Stimulated activated CD4-positive, alpha-beta T cell treated with anti-CD3 and anti-CD28 coated beads, Interleukin-1b, Interleukin-23, amount 100 ng/mL, for 24 hours (primary cell): ENCODE data around the gene CLIC3.
"Not testable (repeated sequence)": the region's sequence is repeated elsewhere in the genome, so short reads cannot be mapped to it uniquely, and the experiment has no call there.

Source experiments
- DNase-seq, 4 experiments: peaks; one replicate each; pipeline ENCODE4 v3.0.0-alpha.2; 2020; ENCODE audit warnings: low read depth in 4 of 4, low spot score in 1 of 4

The CLIC3 gene

DNA sequence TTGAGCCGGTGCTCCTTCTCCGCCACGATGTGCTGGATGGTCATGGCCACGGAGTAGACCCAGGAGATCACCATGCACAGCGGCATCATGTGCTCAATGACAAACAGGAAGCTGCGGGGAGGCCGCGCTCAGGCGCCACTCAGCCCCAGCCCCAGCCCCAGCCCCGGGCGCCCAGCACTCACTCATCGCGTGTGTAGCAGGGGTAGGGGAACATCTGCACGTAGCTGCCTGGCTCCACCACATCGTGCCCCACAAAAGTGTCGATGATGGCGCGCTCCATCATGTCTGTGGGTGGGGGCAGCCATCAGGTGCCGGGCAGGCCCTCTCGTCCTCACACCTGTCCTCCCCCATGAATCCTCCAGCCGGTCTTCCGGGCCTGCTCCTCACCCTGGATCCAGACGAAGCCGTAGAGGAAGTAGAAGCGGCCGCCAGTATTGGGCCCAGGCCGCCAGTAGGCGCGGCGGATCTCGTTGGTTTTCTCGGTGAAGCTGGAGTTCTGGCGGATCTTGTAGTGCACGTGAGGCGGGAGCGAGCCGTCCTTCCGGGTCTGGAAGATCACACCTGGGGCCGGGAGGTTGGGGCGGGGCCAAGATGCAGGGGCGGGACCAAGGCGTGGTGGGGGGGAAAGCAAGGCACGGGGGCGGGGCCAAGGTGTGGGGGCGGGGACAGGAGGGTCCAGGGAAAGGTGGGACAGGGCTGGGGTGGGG, 21.6 kb upstream of the CLIC3 start:
- DNase-seq: no peak

GRCh38 chr9:137017071-137017470, 20.7 kb upstream of the CLIC3 start:
- DNase-seq: no peak

DNA sequence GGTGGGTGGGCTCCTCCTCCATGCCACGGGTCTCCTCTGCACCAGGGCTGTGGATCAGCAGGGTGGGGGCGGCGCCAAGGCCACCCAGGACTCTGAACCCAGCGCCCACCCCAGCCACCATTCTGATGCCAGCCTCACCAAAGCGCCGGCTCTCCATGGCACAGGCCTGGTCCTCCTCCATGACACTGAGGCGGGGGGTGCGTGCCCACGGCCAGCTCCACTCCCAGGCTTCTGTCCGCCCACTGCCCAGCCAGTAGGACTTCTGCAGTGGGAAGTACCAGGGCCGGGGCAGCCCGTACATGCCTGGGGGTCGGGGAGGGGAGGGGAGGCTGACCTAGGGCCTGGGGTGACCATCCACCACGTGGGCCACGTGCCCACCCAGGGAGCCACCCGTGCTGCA, 20.1 kb upstream of the CLIC3 start:
- DNase-seq: no peak

GRCh38 chr9:137015976-137016375, 19.6 kb upstream of the CLIC3 start:
- no peak for DNase-seq

- DNase-seq: no peak
Observed at GRCh38 chr9:137015540-137015930, 19.2 kb upstream of the CLIC3 start.

DNA sequence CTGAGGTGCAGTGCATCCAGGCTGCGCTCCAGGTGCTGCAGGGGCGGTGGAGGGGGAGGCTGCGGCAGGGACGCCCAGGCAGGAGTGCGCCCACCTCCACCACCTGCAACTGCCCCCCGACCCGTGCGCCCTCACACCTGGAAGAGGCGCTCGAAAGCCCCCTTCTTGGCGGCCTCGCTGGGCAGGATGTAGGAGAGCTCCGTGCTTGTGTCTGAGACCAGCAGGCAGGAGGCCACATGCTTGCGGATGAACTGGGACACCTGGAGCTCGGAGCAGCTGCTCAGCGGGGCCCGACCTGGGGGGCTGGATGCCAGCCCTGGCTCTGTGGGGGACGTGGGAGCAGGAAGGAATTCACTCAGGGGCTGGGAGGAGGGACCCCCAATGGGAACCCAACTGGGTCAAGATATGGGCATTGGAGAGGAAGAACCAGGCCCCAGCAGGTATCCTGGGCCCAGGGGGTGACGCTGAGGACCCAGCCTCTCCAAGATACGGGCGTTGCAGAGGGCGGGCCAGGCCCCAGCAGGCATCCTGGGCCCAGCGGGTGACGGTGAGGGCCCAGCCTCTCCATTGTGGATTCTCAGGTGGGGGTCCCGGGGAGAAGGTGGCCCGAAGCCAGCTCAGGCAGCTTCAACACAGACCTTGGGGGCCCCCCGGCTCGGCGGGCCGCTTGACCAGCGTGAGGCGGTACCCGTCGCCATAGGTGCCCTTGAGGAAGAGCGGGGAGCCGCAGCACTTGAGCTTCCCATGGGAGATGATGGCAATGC, 18.6 kb upstream of the CLIC3 start:
- no peak for DNase-seq

DNA sequence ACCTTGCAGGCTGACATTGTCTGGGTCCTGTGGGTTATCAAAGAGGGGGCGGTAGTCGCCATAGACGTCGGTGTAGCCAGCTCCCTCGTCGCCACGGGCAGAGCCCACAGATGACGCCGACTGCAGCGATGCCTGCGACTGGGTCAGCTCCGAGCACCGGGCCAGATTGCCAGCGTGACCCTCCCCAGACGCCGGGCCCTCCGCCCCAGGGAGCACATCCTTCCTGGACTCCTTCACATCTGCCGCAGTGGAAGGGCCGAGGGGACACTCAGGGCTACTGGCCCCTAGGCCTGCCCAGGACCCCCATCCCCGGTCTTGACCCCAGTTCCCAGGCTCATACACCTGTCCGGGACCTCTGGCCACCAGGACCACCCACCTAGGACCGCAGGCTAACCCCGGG, 17.8 kb upstream of the CLIC3 start:
- no peak for DNase-seq

DNA sequence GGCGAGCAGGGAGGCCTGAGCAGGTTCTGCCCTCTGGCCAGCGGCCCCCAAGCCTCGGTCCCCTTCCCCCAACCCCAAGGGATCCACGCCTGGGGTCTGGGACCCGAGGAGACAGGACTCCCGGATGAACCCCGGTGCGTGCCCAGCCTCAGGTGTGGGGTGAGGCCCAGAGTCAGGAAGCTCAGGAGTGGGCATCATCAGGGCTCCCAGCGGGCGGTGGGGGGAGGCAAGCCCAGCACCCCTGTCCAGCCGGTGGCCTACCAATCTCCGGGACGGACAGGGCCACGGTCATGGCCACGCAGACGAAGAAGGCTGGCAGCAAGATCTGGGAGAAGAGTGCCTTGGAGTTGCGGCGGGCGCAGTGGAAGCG, 17.2 kb upstream of the CLIC3 start:
- DNase-seq: no peak

- no peak for DNase-seq
Observed at GRCh38 chr9:137012694-137013570, 16.6 kb upstream of the CLIC3 start.

DNA sequence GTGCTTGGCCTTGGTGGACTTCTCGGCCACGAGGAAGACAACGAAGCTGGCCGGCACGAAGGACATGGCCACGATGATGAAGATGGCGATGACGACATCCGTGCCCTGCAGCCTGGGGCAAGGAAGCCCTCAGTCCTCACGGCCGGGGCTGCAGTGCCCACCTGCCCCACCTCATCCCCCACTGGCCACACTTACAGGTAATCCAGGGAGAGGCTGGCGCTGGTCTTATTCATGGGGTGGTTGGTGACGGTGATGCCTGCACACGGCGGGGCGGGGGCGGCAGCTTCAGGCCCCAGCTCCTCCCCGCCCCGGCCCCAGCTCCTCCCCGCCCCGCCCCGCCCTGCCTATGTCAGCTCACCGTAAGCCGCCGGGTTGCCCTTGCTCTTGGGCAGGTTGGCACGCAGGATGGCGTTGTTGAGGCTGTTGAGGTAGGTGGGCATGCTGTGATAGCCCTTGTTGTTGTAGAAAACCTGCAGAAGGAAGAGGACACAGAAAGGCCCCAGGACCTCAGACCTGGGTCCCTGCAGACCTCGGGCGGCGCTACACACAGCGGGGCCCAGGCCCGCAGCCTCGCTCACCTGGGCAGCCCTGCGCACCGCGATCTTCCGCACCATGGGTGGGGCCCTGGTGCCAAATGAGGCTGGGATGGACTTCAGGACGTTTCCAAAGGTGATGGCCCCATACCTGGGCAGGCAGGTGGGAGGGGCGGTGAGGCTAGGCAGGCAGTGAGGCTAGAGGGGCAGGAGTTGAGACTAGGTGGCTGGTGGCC, 15.7 kb upstream of the CLIC3 start:
- no peak for DNase-seq

- no peak for DNase-seq
Observed at GRCh38 chr9:137011156-137011555, 14.8 kb upstream of the CLIC3 start.

DNA sequence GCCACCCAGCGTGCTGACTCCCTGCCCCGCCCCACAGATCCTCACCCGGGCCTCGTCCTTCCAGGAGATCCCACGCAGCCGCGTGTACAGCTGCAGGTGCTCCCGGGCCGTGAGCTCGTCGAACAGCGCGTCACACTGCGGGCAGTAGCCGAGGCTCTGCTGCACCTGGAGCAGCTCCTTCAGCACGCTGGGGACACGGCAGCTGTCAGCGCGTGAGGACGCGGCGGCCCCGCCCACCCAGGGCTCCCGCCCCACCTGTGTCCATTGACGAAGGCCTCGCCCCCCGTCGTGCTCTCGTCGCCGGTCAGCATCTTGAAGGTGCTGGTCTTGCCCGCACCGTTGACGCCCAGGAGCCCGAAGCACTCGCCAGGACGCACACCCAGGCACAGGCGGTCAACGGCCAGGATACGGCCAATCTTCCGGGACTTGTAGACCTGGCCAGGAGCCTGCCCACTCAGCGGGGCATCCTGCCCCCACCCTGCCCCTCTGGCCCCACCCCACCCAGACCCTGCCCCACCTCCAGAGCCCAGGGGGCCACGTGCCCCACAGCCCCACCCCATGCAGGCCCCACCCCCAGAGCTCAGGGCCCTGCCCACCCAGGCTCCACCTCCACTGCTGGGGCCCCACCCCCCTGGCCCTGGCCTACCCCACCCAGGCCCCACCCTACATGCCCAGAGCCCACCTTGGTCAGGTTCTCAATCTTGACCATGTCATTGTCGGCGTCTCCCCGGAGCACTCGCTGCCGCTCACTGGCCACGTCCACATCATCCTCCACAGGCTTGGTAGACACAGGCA, 13.8 kb upstream of the CLIC3 start:
- no peak for DNase-seq

- no peak for DNase-seq
Observed at GRCh38 chr9:137009217-137009616, 12.8 kb upstream of the CLIC3 start.

DNA sequence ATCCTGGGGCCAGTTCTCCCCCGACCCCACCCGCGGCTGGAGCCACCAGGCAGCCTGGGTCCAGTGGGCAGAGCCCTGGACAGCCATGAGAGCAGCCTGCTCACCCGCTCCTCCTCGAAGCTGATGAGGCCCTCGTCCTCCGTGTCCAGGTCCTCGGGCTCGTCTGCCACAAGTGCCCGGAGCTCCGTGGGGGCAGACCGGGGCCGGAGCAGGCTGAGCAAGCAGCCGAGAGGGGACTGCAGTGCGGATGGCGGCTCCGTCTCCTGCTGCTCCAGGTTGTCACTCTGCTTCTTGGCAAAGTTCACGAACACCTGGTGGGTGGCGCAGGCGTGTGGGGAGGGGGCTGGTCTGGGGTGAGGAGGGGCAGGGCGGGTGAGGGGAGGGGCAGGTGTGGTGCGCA, 11.9 kb upstream of the CLIC3 start:
- no peak for DNase-seq

- no peak for DNase-seq
Observed at GRCh38 chr9:137007816-137008270, 11.5 kb upstream of the CLIC3 start.

- DNase-seq: no peak
Observed at GRCh38 chr9:137007108-137007815, 10.9 kb upstream of the CLIC3 start.

DNA sequence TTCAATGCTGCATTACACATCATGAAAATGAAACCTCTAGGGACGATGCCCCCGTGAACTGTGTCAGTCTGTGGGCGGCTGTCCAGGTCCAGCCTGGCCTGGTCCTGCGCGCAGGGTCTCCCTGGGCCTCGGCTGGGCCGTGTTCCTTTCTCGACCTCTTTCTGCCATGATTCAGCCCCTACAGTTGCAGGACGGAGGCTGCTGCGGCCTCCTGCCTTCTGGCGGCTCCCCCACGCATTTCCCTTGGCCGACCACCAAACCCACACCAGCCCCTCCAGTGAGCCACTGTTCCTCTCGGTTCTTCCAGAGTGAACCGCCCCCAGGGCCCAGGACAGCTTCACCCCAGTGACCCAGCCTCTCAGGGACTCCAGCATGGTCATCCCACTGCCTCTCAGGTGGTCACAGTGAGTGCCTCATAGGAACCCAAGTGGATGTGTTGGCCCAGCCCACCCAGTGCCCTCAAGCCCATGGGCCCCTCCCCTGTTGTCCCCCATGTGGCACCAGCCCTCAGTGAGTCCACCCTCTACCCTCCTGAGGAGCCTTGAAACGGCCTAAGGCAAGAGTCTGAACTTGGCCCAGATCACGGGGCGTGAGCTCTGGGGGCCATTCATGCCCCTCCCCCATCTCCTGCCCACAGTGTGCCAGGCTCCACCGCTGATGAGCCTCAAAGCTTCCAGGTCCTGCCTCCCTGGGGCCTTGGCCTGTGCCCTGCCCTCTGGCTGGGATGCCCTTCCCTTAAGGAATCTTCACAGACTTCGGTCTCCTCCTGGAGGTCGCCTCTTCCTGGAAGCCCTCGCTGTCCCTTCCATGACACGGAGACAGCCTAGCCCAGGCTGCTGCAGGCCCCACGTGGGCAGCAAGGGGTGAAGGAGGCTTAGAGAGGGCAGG, 10.0 kb upstream of the CLIC3 start:
- DNase-seq: no peak

DNA sequence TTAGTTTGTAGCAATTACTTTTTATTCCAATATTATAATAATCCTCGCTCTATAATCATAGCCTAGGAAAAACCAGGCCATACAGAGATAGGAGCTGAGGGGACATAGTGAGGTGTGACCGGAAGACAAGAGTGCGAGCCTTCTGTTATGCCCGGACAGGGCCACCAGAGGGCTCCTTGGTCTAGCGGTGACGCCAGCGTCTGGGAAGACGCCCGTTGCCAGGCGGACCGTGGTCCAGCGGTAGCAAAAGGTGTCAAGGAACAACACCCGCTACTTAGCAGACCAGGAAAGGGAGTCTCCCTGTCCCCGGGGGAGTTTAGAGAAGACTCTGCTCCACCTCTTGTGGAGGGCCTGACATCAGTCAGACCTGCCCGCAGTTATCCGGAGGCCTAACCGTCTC, 7.9 kb upstream of the CLIC3 start:
- not testable (repeated sequence) for DNase-seq

GRCh38 chr9:137002646-137003041, 6.3 kb upstream of the CLIC3 start:
- DNase-seq: no peak
